PC-9 (cell line): Measurements from ENCODE around the gene RUSF1.

ENCODE experiments used
- CTCF ChIP-seq: fragments of 200-600 bp; sonication (generic); conservative IDR thresholded peaks from 2 replicates; pipeline ENCODE4 v1.6.1; 2017; ENCODE audit warnings: mixed run types, antibody characterized with exemption, mild to moderate bottlenecking, moderate library complexity
- EZH2 ChIP-seq: fragments of 200-600 bp; sonication (generic); IDR thresholded peaks from 2 replicates; pipeline ENCODE4 v1.8.0; 2017; ENCODE audit warnings: antibody characterized with exemption, low read depth

GRCh38 chr16:31451201-31451600, 57.0 kb downstream of the RUSF1 start:
- no peak for TF ChIP-seq EZH2
- TF ChIP-seq CTCF: no peak
